HG02970 (cell line): ENCODE results near the gene RXYLT1.
"Not testable (repeated sequence)": the region's sequence is repeated elsewhere in the genome, so short reads cannot be mapped to it uniquely, and the experiment has no call there.

ENCODE experiments used
- ATAC-seq: cut with Tn5 transposase; IDR thresholded peaks from one replicate; pipeline ENCODE4 v1.9.1; 2021; ENCODE audit warnings: mild to moderate bottlenecking, moderate library complexity, moderate number of reproducible peaks; ENCODE audit not compliant: unreplicated experiment, low FRiP score

The RXYLT1 gene

GRCh38 chr12:63841571-63841970 is 61.9 kb downstream of the RXYLT1 start:
- no peak for ATAC-seq

GRCh38 chr12:63842750-63843149 is 63.0 kb downstream of the RXYLT1 start:
- not testable (repeated sequence) for ATAC-seq

GRCh38 chr12:63843254-63843720 is 63.6 kb downstream of the RXYLT1 start:
- no peak for ATAC-seq

- ATAC-seq = peak; percentile 94
These were observed 64.1 kb downstream of the RXYLT1 start for GRCh38 chr12:63843721-63844390.

GRCh38 chr12:63844391-63845341 is 65.0 kb downstream of the RXYLT1 start, which contains the start of gene SRGAP1:
Gene SRGAP1, plus strand, starts transcription at chr12:63844700. Its CDS starts 117 bp downstream, at chr12:63844817.
- ATAC-seq = no peak

GRCh38 chr12:63845726-63846125 is 66.0 kb downstream of the RXYLT1 start:
- no peak for ATAC-seq

- ATAC-seq = no peak
These were observed 66.7 kb downstream of the RXYLT1 start for GRCh38 chr12:63846238-63846967.

GRCh38 chr12:63848450-63848849 is 68.7 kb downstream of the RXYLT1 start:
- no peak for ATAC-seq

- ATAC-seq = no peak
These were observed 69.5 kb downstream of the RXYLT1 start for GRCh38 chr12:63849106-63849620.

- ATAC-seq = no peak
These were observed 69.9 kb downstream of the RXYLT1 start for GRCh38 chr12:63849641-63850040.

- ATAC-seq = no peak
These were observed 74.3 kb downstream of the RXYLT1 start for GRCh38 chr12:63853978-63854377.

- ATAC-seq = no peak
These were observed 75.6 kb downstream of the RXYLT1 start for GRCh38 chr12:63855299-63855698.

- ATAC-seq = no peak
These were observed 78.3 kb downstream of the RXYLT1 start for GRCh38 chr12:63857771-63858670.
